GM21447 (cell line): ENCODE data around the gene PDE10A.

Experiments used
- ATAC-seq: cut with Tn5 transposase; IDR thresholded peaks from one replicate; pipeline ENCODE4 v1.9.1; 2021; ENCODE audit not compliant: unreplicated experiment

The PDE10A gene

GRCh38 chr6:165662749-165663376 lies at the start of gene PDE10A:
PDE10A (minus strand) TSS chr6:165663241; CDS start chr6:165662811, 430 bp downstream.
- no peak for ATAC-seq

GRCh38 chr6:165708985-165709576 lies 46.0 kb upstream of the PDE10A start:
- no peak for ATAC-seq

GRCh38 chr6:165707067-165707853 lies 44.2 kb upstream of the PDE10A start:
- ATAC-seq, result no peak

GRCh38 chr6:165705941-165706340 lies 42.9 kb upstream of the PDE10A start:
- ATAC-seq, result no peak

DNA sequence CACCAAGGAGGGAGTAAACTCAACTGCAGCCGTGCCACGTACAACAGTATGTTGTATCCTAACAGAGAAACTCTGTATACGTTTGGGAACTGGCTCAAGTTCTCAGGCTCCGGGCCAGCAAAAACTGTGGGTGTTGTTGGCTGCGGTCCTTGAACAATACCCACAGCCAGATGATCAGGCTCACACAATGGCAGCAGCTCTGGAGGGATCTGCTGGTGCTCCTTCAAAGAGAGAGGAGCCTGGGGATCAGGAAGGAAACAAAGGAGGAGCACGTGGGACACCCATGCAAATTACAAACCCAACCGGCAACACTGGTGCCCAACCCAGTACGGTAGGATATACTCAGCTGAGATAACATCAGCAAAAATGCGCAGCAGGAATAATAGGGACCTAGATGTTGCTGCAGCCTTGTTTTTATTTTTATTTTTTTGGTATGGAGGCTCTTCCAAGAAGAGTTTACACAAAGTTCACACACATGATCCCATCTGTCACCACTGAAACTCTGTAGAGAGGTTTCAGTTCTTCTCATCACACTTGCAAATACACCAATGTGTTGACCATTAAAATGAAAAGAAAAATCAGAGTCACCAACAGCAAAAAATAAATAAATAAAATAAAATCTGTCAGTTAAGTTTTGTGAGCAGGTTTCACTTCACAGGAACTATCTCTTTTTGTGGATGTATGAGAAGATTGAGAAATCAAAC lies 41.2 kb upstream of the PDE10A start:
- ATAC-seq, result peak; percentile 50

DNA sequence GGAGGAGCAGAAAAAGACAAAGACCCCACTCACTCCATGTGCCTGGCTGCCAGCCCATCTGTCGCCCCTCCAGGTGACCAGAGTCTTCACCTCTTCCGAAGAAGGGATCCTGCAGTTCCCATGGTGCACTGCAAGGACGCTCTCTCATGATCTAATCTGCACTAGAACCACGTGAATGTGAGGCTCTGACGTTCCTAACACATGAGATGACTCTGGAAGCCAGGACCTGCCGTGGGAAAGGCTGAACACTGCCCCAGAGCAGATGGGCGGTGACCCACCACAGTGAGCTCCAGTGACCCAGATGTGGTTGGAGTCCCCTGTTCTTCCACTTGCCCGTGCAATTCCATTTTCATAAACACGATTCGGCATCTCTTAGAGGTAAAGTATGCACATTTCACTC lies 39.6 kb upstream of the PDE10A start:
- no peak for ATAC-seq

GRCh38 chr6:165701564-165702354 lies 38.7 kb upstream of the PDE10A start:
- peak; percentile 59 for ATAC-seq

- no peak for ATAC-seq
These were observed 38.0 kb upstream of the PDE10A start for GRCh38 chr6:165701005-165701404.

DNA sequence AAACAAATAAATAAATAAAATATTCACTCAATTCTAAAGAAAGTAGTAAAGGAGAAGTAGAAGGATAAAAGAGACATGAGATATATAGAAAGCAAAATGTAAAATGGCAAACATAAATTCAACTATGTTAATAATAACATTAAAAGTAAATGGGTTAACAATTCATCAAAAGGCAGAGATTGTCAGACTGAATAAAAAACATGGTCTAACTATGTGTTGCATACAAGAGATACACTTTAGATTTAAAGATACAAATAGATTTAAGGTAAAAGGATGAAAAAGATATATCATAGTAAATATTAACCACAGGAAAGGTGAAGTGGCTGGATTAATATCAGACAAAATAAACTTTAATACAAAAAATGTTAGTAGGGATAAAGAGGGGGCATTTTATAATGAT lies 35.8 kb upstream of the PDE10A start:
- ATAC-seq, result no peak

- no peak for ATAC-seq
These were observed 34.1 kb upstream of the PDE10A start for GRCh38 chr6:165697171-165697570.

- ATAC-seq, result no peak
These were observed 32.9 kb upstream of the PDE10A start for GRCh38 chr6:165695722-165696515.

GRCh38 chr6:165694296-165694695 lies 31.3 kb upstream of the PDE10A start:
- no peak for ATAC-seq

- no peak for ATAC-seq
These were observed 29.1 kb upstream of the PDE10A start for GRCh38 chr6:165692106-165692653.

DNA sequence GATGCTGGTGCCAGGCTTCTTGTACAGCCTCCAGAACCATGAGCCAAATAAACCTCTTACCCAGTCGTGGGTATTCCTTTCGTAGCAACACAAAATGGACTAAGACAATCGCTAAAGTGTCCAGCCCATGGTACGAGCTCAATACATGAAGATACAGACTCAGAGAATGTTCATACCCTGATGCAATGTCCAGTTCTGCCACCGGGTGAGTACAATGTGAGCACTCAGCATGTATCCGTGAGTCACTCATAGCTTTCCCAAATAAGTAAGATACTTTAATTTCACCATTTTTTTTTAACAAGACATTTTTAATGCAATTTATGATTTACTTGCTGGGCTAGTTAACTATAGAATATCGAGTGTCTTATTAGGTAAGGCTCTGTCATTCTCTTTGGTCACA lies 26.7 kb upstream of the PDE10A start:
- no peak for ATAC-seq

GRCh38 chr6:165686596-165687365 lies 23.7 kb upstream of the PDE10A start:
- ATAC-seq, result no peak

GRCh38 chr6:165685302-165685701 lies 22.3 kb upstream of the PDE10A start:
- ATAC-seq, result no peak

DNA sequence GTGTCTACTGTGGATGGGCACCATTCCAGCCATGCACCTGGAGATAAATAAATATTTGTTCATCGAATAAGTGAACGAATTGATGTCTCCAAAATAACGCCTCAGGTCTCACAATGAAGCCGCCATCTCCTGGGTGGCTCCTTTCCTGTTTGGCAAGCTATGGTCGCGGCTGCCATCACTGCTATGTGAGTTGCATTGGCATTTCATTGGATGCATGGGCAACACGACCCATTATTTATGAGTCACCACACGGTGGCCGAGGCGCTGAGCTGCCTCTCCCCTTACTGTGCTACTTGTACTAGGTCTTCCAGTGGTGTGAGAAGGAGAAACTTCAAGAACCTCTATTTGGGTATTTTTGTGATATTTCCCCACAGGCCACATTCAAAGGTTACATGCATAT lies 21.3 kb upstream of the PDE10A start:
- ATAC-seq, result no peak

- no peak for ATAC-seq
These were observed 17.9 kb upstream of the PDE10A start for GRCh38 chr6:165680975-165681374.

GRCh38 chr6:165679326-165679725 lies 16.3 kb upstream of the PDE10A start:
- ATAC-seq, result no peak
